Iris pigment epithelial cell (primary cell): ENCODE data around the gene MYRIP.
A peak's percentile ranks its signal among the peaks of the same experiment; 100 is the strongest.

Source experiments
- DNase-seq: peaks from one replicate; pipeline ENCODE4 v3.0.0-alpha.2; 2011; ENCODE audit warnings: low read depth

MYRIP gene

DNA sequence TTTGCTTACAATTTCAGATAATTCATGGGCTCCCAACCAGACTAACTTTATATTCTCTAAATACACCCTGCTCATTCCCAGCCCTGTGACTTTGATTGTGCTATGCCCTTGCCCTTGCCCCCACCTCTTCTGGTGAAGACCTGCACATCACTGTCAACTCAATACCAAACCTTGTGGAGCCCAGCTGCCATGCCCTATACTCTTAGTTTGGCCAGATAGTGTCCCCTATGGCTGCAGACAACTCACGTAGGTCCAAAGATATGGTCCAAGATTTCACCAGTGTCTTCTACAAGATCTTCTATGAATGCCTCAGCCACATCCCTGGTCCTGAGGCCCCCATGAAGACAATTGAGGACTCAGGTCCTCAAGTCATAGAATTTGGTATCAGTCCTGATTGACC lies 381.8 kb downstream of the MYRIP start:
- DNase-seq = no peak

DNA sequence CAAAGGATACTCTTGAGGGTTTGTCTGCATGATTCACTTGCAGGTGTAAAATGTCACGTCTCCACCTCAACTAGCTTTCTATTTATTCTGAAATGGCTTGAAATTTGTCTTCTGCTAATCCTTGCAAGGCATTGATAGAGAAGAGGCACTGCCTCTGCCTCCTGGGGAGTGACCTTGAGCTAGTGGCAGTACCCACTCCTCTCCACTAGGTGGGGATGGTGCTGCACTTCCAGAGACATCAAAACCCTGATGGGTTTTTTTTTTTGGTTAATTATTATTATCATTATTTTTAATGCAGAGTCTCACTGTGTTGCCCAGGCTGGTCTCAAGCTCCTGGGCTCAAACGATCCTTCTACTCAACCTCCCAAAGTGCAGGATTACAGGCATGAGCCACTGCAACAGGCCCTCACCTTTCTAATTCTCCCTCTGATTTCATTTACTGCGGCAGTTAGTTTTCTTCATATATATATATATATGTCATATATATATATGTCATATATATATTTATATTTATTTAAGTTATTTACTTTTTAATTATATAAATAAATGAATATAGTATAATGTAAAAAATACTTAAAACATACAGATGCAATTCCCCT lies 382.5 kb downstream of the MYRIP start:
- peak; percentile 52 for DNase-seq

DNA sequence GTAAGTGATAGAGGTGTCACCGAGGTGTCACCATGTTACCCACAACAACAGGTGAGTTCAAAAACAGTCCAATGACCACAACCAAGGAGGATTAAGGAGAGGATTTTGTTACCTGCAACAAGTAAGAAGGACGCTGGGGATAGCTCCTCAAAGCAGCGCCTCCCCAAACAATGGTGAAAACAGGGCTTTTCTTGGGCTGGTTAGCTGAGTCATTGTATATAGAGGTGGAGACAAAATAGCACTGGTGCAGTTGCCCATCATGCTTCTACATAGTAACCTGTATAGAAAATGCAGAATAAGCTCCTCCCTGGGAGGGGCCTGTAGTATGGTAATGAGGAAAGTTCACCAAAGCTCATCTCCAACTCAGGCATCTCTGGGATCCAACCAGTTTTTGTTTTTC lies 383.2 kb downstream of the MYRIP start:
- no peak for DNase-seq

DNA sequence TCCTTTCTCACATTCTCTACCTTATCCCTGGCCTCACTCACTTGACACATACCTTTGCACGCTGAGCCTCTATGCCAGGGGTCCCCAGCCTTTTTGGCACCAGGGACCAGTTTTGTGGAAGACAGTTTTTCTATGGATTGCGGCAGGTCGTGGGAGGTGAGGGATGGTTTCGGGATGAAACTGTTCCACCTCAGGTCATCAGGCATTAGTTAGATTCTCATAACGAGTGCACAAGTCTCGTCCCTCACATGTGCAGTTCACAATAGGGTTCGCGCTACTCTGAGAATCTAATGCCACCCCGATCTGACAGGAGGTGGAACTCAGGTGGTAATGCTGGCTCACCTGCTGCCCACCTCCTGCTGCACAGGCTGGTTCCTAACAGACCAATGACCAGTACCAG lies 387.6 kb downstream of the MYRIP start:
- no peak for DNase-seq

DNA sequence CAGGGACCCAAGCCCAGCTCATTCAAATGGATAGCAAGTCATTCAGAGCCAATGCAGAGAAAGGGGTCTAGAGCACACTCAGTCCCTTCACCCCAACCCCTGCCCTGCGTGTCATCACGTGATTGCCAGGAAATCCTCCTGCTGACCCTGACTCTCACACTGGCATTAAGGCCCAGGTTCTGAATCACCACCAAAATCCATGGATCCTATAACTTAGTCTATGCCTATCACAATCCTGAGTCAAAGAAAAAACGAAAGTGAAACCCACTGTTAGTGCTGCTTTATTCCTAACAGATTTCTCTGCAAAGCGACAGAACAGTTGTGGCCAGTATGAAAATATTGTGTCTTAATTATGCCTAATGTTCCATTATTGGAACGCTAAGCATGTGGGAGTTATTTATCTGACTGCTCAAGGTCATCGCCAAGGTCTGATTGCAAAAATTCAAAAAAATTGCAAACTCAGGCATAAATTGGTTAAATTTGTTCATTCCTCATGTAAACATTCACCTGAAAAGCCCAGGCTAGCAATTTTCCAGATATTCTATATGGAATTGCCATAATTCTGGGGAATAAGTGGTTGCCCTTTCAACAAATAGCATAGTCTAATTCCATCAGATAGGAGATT lies 391.4 kb downstream of the MYRIP start:
- DNase-seq = no peak

DNA sequence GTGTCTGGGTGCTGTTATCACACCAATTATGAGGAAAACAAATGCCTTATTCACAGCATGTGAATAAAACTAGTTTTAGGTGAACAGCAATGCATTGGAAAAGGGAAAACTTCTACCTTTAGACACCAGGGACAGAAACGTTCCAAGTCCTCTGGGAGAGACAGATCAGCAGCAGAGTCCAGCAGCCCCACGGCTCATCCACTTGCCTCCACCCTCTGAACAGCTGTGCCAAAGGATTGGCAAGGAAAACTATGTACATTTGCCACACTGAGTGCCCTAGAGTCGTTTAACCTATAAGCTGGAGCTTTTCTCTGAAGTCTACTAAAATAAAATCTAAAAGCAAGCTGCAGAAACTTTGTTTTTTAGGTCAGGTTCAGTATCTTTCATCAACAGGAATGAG lies 392.4 kb downstream of the MYRIP start:
- no peak for DNase-seq

DNA sequence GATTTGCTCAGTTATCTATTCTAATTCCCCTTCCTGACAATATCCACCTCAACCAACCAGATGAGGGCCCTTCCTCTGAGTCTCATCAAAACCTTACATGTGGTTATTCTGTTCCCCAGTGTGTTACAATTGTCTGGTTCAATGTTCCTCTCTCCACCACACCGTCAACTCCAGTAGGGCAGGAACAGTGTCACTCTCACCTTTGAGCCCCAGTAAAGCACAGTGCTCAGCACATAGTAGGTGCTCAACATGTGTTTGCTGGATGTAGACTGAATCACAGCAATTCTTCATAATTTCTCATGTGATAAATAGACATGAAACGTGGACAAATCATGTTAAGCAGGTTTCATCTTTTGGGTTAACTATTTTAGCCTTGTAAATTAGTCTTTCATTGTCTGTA lies 397.1 kb downstream of the MYRIP start:
- DNase-seq = no peak

DNA sequence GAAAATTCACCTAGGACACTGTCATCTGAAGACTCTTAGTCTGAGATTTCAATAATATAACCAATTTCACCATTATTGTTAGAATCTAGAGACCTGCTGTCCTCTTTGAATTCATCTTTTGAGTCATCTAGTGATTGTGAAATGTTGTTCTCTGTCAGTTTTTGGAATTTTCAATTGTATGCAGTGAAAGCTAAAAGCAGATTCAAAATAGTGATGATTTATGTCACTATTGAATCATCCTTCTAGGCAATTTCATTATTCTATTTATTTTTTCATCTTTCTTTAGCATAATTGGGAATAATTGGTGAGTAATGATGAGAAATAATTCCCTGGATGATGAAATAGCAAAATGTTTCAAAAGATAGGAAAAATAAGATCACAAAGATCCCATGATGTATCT lies 398.4 kb downstream of the MYRIP start:
- peak; percentile 21 for DNase-seq

DNA sequence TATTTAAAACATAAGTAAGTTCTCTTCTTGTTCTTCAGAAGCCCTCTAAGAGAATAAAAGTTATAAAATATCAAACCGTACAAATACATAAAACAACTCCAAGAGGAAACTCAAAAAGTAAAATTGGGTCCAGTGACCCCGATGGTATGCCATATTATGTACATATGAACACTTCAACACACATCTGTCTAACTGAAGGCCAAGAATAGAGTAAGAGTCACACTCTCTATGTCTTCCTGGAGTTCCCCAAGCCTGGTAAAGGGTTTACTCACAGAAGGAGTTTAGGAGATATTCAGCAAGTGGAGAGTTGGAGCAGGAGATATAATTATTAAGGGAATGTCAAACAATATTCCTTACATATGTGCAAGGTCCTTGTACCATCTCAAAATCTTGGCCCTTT lies 398.8 kb downstream of the MYRIP start:
- DNase-seq = no peak

DNA sequence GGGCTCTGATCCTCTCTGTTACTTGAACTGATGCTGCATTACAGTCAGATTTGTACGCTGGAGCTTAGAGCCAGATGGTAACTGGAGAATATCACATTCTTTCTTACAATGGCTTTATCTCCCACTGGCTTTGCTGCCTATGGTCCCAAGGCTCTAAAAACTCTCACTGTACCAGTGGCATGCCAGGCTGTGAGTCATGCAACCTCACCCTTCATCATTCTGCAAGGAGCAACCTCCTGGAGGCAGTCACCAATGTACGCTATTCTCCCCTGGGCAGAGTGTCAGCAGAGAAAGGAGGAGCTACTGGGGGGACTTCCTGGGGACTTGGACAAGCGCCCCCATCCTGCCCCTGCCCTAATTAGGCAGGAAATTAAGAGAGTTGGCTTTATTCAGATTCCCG lies 402.2 kb downstream of the MYRIP start:
- DNase-seq = peak; percentile 4

DNA sequence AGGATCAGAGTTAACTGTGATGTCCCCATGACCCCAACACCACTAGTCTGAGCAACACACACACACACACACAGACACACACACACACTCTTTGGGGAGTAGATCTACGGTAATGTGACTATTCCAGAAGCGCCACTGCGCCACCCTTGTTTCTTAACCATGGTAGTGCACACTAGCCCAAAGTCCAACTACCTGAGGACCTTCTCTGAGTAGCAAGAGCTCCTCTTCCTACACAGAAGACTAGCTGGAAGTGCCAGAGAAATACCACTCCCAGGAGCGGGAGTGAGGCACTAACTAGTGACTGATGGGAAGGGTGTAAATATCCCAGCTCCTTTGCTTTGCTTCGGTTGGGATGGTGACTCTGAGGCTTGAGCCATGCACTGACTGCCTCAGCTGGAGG lies 404.1 kb downstream of the MYRIP start:
- DNase-seq = no peak

DNA sequence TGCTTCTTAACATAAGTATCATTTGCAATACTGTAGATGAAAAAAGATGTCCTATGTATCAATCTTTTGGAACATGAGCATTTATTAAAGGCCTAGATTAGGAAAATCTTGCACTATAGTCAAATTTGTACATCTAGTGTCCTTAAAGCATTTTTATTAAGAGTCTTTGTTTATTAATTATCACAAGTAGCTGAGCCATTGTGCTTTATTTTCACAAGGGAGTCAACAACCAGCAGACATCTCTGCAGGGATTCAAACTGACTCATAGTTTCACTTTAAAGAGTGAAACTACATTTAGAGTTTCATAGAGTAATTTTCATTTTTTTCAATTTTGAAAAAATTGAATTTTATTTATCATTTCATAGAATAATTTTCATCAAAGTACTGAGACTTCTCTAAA lies 405.6 kb downstream of the MYRIP start:
- no peak for DNase-seq

DNA sequence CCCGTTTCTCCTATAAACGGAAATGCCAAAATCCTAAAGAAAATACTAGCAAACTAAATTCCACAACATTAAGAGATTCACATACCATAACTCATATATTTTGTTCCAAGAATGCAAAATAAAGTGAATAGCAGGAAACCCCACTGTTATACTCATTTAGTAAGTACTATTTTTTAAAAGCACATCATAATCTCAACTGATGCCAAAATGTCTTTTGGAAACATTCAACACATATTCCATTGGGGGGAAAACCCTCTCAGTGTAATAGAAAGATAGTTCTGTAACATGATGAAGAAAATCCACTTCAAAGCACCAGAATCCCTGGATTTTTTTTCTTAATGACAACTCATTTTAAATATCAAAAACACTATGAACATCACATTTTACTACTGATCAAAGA lies 407.1 kb downstream of the MYRIP start:
- DNase-seq = no peak

DNA sequence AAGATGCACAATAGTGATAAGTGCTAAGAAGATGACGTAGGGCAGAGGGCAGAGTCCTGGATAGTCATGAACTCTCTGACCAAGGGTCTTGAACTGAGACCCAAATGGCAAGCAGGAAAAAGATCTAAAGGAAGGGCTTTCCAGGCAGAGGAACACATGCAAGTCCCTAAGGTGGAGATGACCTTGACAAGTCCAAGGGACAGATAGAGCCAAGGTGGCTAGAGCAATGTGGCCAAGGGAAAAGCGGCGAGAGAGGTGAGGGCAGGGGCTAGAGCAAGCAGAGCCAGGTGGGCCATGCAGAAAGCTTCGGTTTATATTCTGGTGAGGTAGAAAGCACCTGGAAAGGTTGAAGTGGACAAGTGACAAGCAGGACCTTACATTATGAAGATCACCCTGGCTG lies 414.4 kb downstream of the MYRIP start:
- no peak for DNase-seq

DNA sequence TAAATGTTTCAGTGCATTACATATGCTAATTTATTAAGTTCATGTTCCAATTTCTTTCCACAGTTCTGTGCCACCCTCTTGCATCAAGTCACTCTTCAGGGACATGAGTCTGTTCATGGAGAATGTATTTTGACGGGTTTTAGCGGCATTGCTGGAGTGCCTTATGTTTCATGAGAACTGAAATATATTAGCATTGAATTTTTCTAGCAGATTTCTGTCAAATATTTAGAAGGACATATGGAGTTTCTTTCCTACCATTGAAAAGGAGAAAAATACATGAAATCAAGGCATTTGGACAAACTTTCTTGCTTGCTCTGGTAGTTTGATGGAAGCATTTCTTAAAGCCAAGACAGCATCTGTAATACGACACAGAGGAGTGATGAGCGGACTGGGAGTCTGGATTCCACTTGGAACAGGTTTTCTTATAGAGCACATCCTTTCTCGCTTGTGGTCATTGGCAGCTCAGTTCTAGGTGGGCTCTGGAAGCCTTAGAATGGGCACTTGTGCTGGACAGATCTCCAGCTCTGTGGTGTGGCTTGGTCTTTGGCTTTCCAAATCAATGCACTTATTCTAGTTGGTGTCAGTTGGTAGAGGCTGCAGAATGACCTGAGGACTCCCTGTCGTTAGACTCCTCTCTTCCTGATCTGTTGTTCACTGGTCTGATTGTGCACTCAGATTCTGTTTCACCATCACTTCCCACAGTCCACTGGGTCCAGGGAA lies 415.5 kb downstream of the MYRIP start:
- no peak for DNase-seq

DNA sequence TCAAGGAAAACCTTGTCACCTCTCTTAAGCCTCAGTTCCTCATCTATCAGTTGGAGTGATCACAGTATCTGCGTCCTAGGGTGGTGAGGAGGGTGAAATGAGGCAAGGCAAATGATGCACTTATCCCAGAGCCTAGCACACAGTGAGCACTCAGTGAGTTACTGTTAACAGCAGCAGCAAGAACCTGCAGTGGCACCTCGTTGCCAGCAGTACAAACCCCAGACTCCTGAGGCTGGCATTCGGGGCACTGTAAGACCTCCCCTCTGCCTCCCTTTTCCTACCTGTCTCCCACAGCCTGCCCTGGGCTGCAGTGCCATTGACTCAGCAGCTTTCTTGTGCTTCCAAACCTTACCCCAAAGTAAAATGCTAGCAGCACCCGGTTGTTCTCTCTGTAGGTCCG lies 417.2 kb downstream of the MYRIP start:
- DNase-seq = no peak

DNA sequence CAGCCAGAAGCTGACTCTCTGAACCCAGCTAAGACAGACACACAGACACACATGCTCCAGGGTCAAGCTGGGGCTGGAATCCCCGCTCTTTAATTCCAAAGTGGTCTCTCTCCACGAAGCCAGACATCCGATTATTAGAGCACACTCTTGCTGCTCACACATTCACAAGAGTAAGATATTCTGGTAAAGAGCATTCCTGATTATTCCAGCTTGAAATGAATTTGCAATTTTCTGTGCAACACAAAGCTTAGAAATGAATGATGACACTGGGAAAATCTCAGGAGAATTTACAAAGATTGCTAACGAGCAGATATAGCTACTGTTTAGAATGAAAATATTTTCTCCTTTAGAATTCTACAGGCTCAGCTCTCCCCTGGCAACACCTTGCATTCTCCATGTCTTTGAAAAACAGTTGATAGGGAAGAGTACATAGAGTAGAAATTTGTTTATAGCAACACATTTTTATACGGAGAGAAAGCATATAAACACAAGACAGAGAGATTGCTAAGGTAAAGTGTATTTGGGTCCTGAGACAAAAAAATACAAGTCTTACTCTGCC lies 419.5 kb downstream of the MYRIP start:
- DNase-seq = no peak

DNA sequence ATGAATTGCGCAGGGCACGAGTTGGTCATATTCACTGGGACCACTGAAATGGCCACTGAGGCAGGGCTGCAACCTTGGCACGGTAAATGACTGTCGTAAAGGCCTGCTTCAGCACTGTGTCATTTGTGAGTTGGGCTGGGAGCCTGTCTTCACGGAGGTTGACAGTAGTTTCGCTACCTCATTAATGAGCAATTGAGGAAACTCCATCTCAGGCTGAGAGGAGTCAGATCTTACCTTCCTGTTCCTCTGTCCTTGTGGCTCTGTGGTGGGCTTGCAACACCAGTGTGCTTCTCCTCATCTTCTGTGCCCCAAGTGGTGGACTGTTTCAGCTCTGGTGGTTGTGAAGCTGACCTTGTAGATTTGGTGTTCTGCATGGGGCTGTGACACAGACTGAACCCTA lies 420.0 kb downstream of the MYRIP start:
- no peak for DNase-seq

DNA sequence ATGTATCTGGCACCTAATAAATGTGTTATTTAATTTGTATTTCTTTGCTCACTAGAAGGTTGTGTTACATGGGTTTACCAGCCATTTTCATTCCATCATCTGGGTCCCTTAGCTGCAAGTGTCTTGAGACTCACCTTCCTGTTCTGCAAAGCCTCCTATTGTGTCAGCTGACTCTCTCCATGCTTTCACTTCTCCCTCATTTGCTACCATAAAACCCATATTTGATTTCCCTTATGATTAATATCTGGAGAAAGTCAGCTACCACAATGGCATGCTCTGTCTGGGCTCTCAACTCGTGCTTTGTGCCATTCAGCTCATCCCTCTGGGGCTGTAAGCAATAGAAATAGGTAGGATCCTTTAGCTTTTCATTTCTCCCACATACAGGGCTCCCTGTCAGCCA lies 420.6 kb downstream of the MYRIP start:
- no peak for DNase-seq

DNA sequence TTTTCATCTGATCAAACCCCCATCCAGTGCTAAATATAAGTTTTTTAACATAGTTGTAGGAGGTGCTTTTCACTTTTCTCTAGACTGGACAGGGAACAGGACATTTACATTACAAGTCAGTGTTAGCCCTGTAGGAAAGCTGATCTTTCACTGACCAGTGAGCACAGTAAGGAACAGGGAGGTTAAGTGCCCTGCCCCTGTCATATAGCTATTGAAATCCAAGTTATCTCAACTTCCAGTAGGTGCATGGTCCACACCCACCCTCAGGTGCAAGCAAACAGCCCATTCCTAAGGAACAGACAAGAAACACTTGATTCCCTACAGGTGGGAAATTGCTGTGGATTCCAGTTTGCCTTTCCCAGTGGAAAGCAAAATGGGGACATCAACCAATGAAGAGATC lies 421.0 kb downstream of the MYRIP start:
- no peak for DNase-seq

DNA sequence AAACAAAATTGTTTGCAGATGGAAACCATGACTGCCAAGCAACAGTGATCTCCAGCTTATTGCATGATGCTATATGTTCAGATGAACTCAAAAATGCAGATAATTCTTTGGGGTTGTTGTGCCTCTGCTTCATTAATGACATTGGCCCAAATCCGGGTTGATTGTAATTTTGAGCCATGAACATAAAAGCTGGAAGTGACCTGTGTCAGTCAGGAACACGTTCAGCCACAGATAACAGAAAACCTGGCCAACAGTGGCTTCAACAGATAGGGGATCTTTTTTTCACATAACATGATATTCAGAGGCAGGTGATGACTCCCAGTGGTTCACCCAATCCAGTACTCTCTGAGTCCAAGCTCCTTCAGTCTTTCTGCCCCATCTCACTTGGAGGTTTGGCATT lies 423.2 kb downstream of the MYRIP start:
- DNase-seq = no peak

DNA sequence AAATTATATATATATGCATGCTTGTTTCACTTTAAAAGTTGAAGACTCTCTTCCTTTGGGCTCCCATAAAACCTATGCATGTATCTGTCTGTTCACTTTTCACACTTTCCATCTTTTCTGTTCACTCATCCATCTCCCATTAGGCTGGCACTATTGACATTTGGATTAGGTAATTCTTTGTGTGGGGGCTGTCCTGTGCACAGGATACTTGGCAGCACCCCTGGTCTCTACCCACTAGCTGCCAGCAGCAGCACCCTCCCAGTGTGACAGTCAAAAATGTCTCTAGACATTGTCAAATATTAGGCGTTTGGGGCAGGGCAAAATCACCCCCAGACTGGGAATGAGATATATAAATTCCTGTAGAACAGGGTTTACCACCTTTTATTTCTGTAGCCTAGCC lies 427.8 kb downstream of the MYRIP start:
- DNase-seq = no peak

DNA sequence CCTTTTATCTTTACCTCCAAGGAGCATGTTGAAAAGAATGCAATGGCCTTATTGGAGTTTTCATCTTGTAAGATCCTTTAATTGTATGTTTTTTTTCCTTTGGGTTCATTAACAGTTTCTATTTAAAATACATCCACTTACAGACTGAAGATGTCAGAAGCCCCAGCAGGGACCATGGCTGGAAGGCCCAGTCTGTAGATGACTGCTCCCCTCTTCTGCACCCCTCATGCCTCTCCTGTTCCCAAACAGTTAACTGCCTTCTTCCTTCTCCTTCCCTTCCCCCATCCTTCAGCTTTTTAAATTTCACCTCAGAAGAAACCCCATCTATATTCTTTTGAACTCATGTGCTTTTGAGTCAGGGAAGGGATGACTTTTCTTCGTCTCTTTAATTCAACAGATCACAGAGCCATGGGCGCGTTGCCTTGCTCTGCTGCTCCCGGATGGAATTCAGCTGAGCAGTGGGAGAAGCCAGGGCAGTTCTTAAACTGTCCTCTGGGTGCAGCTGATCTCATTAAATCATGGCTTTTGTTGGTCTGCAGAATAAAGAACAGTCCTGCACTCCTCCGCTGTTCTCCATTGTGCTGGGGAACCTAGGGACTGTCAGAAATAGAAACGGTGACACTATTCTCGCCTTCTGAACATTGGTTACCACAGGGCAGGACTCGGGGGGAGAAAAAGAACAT lies 428.6 kb downstream of the MYRIP start:
- peak; percentile 36 for DNase-seq
